ENCODE results near the gene TOP2B.

TOP2B gene, protein sequence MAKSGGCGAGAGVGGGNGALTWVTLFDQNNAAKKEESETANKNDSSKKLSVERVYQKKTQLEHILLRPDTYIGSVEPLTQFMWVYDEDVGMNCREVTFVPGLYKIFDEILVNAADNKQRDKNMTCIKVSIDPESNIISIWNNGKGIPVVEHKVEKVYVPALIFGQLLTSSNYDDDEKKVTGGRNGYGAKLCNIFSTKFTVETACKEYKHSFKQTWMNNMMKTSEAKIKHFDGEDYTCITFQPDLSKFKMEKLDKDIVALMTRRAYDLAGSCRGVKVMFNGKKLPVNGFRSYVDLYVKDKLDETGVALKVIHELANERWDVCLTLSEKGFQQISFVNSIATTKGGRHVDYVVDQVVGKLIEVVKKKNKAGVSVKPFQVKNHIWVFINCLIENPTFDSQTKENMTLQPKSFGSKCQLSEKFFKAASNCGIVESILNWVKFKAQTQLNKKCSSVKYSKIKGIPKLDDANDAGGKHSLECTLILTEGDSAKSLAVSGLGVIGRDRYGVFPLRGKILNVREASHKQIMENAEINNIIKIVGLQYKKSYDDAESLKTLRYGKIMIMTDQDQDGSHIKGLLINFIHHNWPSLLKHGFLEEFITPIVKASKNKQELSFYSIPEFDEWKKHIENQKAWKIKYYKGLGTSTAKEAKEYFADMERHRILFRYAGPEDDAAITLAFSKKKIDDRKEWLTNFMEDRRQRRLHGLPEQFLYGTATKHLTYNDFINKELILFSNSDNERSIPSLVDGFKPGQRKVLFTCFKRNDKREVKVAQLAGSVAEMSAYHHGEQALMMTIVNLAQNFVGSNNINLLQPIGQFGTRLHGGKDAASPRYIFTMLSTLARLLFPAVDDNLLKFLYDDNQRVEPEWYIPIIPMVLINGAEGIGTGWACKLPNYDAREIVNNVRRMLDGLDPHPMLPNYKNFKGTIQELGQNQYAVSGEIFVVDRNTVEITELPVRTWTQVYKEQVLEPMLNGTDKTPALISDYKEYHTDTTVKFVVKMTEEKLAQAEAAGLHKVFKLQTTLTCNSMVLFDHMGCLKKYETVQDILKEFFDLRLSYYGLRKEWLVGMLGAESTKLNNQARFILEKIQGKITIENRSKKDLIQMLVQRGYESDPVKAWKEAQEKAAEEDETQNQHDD (N-terminal part only)

DNA sequence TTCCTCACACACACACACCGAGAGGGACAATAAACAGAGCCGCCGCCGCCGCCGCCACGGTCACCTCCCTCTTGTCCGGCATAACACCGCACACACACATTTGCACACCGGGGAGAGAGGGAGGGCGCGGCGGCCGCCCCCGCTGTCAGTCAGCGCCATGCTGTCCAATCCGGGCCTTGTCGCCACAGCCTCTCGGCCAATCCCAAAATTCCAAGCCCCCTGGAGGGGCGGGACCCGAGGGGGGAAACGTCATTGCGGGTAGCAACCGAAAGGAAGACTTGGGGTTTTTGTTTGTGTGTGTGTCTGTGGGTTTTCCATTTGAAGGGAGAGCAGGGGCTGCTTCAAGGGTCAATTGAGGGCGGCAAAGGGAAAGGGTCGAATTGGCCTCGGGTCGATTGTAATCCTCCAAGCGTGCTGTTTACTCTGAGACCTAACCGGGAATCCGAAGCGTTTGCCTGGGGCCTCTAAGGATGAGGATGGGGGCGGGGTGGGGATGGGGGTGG lies at the start of gene TOP2B:
TOP2B (minus strand) TSS at position 96 of the 503 bp plus-strand sequence. CDS start 610 bp downstream, outside the sequence.
- peak; percentile 88 to 91 (median 91) for DNase-seq (ENCODE audit: low read depth in 2 of 3, low spot score in 1 of 3)

DNA sequence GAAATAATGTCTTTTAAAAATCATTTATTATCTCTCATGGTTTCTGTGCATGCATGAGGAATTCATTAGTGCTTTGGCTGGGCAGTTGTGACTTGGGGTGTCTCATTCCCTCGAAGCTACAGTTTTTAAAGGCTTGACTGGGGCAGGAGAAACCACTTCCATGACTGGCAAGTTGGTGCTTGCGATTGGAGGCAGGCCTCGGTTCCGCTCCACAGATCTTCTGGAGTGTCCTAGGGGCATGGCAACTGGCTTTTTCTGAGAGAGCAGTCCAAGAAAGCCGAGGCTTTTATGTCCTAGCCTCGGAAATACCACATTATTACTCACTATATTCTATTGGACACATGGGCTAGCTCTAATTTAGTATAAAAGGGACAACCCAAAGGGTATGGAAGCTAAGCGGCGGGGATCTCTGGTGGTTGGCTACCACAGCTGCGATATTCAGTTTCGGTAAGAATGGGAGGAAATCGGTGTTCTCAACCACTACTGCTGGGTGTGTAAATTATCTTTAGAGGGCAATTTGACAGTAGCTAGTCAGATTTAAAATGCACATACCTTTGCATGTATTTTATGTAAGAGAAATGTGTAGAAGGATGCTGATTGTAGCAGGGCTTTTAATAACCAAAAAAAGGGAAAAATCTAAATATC lies 48.8 kb upstream of the TOP2B start:
- no peak for DNase-seq (ENCODE audit: low read depth in 2 of 3, low spot score in 1 of 3)

DNA sequence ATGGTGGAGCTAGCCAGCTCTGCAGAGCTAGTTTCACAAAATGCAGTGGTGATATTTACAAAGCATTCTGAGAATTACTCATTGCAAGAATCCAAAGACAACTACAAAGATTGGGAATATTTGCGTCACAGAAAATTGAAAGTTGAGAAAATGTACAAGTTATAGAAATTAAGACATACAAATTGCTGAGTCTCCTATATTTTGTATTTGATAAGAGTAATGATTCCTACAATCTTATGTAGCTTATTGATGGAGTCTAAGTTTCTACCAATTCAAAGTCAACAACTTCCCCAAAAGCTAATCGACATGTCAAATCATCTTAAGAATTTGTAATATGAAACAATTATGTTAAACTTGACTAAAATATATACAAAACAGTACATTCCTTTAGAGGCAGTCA lies 46.4 kb upstream of the TOP2B start:
- no peak for DNase-seq (ENCODE audit: low read depth in 2 of 3, low spot score in 1 of 3)

DNA sequence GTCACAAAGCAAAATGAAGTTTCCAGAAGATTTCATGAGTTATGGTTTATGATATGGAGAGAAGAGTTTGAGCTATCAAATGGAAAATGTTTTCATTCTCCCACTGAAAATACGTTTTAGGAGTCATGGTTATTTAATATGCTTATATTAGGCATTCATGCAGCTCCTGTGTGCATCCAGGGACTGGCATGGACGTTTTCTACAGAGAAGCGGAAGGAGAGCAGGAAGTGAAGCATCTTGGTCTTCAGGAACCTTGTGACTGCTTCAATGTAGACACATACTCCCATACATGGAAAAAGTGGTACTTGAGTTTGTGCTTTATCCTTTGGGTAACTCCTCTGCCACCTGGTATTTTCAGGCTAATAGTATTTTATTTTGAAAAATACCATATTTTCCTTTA lies 43.3 kb upstream of the TOP2B start:
- no peak for DNase-seq (ENCODE audit: low read depth in 2 of 3, low spot score in 1 of 3)

DNA sequence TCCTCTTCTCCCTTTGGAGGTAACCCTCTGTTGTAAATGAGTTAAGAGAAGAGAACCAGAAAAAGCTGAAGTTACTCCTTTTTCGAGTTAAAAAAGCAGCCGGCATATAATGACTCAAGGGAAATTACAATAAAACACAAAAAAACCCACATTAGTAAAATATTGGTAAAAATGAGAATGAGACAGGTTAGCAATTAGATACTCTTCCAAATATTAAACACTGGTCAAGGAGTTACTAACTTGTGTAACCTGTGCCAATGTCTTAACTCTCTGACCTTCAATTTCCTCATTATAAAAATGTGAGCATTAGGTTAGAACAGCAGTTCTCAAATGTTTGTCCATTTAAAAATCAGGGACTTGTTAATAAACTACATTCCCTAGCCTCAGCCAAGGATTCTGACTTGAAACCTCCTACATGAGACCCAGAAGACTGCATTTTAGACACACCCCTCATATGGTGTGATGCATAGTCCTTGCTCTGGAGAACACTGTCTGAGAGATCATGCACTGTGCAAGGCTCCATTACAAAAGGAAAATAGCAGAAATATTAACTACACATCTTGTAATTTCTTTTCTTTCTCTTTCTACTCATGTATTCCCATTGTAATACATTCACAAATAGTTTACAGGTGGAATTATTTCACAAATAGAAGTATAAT lies 42.7 kb upstream of the TOP2B start:
- DNase-seq (ENCODE audit: low read depth in 2 of 3, low spot score in 1 of 3) = no peak

DNA sequence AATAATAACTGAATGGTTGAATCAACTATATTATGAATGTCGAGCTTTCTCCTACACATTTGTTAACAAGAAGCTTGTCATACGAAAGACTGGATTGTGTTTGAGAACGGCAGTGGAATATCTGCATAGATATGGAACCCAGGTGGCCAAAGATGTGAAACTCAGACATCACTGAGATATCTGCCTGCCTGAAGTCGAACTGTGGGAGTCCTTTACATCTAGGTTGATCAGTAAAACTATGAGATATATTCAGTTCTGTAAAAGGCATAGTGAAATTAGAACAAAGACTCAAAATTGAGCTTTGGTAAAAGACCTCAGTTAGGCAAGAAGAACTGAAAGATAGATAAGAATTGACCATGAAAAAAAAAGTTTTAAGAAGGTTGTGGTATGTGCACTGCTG lies 41.5 kb upstream of the TOP2B start:
- DNase-seq (ENCODE audit: low read depth in 2 of 3, low spot score in 1 of 3) = no peak

DNA sequence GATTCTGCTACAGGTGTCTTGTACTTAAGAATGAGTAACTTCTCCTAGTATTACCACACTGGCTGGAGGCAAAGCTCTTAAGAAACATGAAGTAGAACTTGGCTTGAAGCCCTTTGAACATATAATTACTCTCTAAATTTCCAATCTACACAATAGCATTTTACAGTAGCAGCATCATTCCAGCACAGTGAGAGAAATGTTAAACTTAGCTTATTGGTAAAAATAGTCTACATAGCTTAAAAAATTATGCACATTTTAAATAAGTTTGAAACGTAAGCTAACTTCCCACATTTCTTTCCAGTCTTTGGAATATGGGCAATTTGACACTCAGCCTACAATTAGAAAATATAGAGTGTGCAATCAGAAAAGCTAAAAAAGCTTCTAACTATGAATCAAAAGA lies 32.8 kb upstream of the TOP2B start:
- no peak for DNase-seq (ENCODE audit: low read depth in 2 of 3, low spot score in 1 of 3)

DNA sequence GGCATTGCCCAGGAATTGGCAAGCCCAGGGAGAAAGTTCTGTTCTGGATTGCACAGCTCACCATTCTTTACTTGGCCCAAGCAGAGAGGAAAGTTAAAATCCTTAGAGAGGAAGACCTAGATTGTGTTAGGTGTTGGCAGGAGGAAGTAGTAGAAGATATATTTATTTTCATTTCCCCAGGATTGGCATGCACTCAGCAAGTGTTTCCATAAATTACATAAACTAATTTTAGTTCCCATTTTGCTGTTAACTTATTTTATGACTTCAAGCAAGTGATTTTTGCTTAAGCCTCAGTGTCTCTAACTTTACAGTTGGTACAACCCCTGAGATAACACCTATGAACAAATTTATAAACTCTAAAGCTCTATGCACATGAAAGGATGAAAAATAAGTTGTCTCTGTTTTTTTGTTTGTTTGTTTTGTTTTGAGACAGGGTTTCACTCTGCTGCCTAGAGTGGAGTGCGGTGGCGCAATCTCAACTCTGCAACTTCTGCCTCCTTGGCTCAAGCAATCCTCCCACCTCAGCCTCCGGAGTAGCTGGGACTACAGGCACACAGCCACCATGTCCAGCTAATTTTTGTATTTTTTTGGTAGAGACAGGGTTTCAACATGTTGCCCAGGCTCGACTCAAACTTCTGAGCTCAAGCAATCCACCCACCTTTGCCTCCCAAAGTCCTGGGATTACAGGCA lies 31.2 kb upstream of the TOP2B start:
- DNase-seq (ENCODE audit: low read depth in 2 of 3, low spot score in 1 of 3) = no peak

DNA sequence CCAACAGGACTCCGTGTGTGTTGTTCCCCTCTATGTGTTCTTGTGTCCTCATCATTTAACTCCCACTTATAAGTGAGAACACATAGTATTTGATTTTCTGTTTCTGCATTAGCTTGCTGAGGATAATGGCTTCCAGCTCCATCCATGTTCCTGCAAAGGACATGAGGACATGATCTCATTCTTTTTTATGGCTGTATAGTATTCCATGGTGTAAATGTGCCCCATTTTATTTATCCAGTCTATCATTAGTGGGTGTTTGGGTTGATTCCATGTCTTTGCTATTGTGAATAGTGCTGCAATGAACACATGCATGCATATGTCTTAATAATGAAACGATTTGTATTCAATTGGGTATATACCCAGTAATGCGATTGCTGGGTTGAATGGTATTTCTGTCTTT lies 28.5 kb upstream of the TOP2B start:
- DNase-seq (ENCODE audit: low read depth in 2 of 3, low spot score in 1 of 3) = no peak

DNA sequence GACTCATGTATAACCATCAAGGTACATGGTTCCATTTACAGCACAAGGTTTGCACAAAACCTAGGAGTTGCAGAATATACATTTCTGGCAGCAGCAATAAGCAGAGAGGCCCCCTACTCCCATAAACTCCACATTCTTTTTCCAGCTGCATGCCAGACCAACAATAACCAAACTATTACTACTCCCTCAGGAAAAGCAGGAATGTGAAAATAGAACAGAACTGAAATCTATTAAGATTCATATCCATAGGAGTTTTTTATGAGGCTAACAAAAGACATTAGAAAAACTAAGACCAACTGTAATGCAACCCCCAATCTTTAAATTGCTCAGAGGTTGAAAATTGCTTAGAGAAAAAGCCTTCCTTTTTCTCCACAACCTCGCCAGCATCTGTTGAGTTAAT lies 27.6 kb upstream of the TOP2B start:
- no peak for DNase-seq (ENCODE audit: low read depth in 2 of 3, low spot score in 1 of 3)

DNA sequence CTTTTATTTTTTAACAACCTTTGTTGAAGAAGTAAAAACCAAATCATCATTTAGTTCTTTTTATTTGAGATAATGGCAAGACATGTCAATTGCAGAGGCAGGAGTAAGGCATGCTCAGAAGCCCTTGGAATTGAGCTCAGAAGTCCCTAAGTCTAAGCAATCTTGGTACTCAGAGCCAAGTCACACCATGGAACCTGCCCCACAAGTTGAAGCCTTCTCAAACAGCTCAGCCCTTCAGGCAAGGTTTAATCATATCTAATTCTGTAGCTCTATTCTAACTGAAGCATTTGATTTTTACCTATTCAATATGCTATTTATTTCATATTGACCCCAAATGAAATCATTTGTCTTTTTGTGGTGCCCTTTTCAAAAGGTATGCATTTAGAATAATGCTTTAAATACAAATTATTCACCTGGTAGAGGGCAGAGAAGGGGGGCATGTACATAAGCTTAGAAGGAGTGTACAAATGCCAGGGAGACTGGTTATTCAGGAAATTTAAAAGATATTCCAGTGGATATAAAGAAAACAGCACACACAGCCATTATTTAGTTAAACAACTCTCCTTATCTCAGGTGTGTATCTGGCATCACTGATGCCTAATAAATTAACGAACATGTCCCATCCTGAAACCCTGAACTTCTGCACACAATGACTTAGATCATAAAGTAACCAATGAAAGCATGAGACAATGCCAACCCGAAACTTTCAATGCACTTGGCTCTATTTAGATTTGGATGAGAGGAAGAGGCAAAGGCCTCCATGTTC lies 26.2 kb upstream of the TOP2B start:
- DNase-seq (ENCODE audit: low read depth in 2 of 3, low spot score in 1 of 3) = no peak

DNA sequence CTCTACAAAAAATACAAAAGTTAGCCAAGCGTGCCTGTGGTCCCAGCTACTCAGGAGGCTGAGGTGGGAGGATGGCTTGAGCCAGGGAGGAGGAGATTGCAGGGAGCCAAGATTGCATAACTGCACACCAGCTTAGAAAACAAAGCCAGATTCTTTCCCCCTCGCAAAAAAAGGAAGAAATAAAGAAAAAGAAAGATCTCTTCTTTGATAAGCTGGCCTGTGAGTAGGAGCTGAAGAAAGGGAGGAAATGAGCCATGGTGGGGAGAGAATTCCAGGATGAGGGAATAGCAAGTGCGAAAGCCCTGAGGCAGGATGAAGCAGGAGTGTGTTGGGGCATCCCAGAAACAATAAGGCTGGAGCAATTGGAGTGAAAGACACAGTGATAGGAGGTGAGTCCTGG lies 24.5 kb upstream of the TOP2B start:
- DNase-seq (ENCODE audit: low read depth in 2 of 3, low spot score in 1 of 3) = no peak

DNA sequence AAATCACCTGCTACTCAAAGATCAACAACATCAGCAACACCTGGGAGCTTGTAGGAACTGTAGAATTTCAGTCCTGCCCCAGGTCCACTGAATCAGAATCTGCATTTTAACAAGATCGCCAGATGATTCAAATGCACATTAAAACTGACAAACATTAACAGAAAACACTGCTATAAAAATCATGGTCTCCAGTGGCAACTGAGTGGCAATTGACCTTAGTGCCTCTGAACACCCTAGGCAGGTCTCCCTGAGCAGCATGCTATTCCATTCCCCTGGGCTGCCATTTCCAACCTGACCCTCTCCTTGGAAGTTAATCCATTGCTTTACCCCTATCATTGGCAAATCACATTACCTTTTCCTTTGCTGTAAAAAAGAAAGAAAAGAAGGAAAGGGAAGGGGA lies 23.0 kb upstream of the TOP2B start:
- no peak for DNase-seq (ENCODE audit: low read depth in 2 of 3, low spot score in 1 of 3)

DNA sequence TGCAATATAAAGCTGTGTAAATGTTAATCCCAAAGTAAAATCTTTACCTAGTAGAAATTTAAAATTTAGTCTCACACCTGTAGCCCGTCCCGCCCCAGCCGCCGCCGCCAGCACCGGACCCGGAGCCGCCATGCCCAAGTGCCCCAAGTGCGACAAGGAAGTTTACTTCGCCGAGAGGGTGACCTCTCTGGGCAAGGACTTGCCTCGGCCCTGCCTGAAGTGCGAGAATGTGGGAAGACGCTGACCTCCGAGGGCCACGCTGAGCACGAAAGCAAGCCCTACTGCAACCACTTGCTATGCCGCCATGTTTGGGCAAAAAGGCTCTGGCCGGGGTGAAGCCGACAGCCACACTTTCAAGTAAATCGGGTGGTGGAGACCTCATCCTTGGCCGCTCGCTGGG lies 22.1 kb upstream of the TOP2B start:
- no peak for DNase-seq (ENCODE audit: low read depth in 2 of 3, low spot score in 1 of 3)

DNA sequence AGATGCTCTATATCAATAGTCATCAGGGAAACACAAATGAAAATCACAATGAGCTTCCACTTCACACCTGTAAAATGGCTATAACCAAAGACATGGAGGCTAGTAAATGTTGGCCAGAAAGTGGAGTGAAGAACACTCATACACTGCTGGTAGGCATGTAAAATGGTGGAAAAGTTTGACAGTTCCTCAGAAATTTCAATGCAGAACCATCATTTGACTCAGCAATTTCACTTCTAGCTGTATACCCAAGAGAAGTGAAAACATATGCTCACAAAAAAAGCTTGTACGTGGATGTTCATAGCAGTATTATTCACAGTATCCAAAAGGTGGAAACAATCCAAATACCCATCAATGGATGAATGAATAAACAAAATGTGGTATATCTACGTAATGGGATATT lies 19.2 kb upstream of the TOP2B start:
- DNase-seq (ENCODE audit: low read depth in 2 of 3, low spot score in 1 of 3) = no peak

DNA sequence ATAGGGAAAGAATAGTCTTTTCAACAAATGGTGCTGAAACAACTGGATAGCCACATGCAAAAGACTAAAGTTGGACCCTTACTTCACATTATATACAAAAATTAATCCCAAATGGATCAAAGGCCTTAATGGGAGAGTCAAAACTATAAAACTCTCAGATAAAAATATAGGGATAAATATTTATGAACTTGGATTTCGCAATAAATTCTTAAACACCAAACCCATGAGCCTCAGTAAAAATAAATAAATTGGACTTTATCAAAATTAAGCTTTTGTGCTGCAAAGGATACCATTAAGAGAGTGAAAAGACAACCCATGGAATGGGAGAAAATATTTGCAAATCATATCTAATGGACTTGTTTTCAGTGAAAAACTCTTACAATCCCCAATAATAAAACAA lies 18.7 kb upstream of the TOP2B start:
- DNase-seq (ENCODE audit: low read depth in 2 of 3, low spot score in 1 of 3) = no peak

DNA sequence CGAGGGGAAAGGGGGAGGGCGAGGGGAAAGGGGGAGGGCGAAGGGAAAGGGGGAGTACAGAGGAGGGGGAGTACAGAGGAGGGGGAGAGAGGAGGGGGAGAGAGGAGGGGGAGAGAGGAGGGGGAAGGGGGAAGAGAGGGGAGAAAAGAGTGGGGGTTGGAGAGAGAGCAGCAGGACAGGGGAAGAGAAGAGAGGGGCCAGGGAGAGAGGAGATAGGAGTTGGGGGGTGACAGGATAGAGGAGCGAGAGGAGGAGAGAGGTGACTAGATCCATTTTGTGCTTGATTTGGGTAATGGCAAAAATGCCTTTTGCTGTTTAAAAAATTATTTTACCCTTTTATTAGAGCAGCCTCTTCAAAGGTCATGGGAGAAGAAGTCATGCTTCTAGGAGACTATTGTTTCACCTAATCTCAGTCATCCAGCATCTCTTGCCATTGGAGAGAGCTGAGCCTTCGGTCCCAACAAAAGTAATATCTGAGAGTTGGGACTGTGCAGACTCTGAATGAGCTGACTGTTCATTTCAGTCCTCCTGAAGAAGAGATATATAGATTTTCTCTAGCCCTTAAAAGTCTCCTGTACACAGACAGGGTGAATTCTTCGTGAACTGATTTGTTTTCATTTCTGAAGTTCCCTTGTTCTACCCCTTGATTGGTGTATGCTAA lies 15.1 kb upstream of the TOP2B start:
- no peak for DNase-seq (ENCODE audit: low read depth in 2 of 3, low spot score in 1 of 3)

DNA sequence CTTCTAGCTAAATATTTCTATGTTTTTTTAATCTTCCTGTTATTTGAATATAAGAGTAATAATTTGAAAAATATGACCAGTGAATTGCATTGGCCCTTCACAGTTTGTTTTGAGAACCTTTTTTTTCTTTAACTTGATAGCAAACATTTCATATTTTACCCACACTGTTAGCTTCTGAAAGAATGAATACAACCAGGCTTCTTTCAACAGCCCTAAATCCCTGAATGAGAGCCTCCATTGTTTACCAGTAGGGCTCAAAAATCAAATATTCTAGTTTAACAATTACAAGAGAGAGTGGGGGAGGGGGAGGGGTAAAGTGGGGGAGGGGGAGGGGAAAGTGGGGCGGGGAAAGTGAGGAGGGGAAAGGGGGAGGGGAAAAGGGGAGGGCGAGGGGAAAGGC lies 14.5 kb upstream of the TOP2B start:
- no peak for DNase-seq (ENCODE audit: low read depth in 2 of 3, low spot score in 1 of 3)

DNA sequence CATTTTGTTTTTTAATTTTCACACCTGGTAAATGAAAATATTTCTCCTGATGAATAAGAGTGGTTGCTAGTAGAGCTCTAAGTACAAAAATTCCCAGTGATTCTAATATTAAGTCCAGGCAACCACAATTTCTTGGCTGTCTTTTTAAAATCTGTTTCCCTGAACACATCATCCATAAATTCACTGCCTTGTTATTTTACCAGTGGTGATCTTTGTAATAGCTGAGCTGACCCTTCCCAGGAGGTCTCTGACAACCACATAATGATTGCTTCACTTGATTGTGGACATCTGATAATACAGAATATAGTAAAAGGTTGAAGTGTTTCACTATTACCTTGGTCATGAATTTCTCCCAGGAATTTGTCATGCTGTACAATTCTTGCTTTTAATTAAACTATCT lies 13.9 kb upstream of the TOP2B start:
- DNase-seq (ENCODE audit: low read depth in 2 of 3, low spot score in 1 of 3) = no peak
